Neural cell (in vitro differentiated cells): ENCODE data around the gene CHKA. TPM values are rescaled to one million over a fixed set of nuclear protein-coding genes. Genes with fewer than 3 reads are reported as not detected.

Source experiments
- H2AFZ ChIP-seq: fragments of 200-600, 300-800 bp; sonication (generic), shearing (Covaris generic); 2 replicates; pipeline ENCODE4 v1.6.0; 2014; ENCODE audit warnings: low read depth, mild to moderate bottlenecking, antibody characterized with exemption, low read length, moderate library complexity
- H3F3A ChIP-seq: fragments of 200-600 bp; shearing (Covaris generic); 2 replicates; pipeline ENCODE4 v1.6.1; 2016; ENCODE audit warnings: mild to moderate bottlenecking, moderate library complexity, mixed read lengths, antibody characterized with exemption, low read length; ENCODE audit not compliant: insufficient read depth, poor library complexity, severe bottlenecking
- H3K27ac ChIP-seq: fragments of 200-600, 300-800 bp; sonication (generic), shearing (Covaris generic); 2 replicates; pipeline ENCODE4 v1.5.1; 2014; ENCODE audit warnings: mild to moderate bottlenecking, low read length, moderate library complexity
- H3K27me3 ChIP-seq: fragments of 300-800, 200-600 bp; sonication (generic), shearing (Covaris generic); 2 replicates; pipeline ENCODE4 v1.6.0; 2014; ENCODE audit warnings: mild to moderate bottlenecking, low read depth, low read length, moderate library complexity; ENCODE audit not compliant: insufficient read depth
- H3K36me3 ChIP-seq: fragments of 300-800, 200-600 bp; sonication (generic), shearing (Covaris generic); 2 replicates; pipeline ENCODE4 v1.5.1; 2014; ENCODE audit warnings: mild to moderate bottlenecking, antibody characterized with exemption, low read length, moderate library complexity; ENCODE audit not compliant: insufficient read depth
- H3K4me2 ChIP-seq: fragments of 300-800, 200-600 bp; sonication (generic), shearing (Covaris generic); 2 replicates; pipeline ENCODE4 v1.6.0; 2014; ENCODE audit warnings: mild to moderate bottlenecking, low read length
- H3K4me3 ChIP-seq: fragments of 300-800, 200-600 bp; sonication (generic), shearing (Covaris generic); 2 replicates; pipeline ENCODE4 v1.5.1; 2014; ENCODE audit warnings: mild to moderate bottlenecking, low read length, moderate library complexity
- H3K79me2 ChIP-seq: fragments of 200-600 bp; shearing (Covaris generic); replicated peaks from 2 replicates; pipeline ENCODE4 v1.6.0; 2014; ENCODE audit warnings: mild to moderate bottlenecking, low read length, moderate library complexity; ENCODE audit not compliant: insufficient read depth
- H3K9ac ChIP-seq: fragments of 300-800, 200-600 bp; sonication (generic), shearing (Covaris generic); 2 replicates; pipeline ENCODE4 v1.6.1; 2016; ENCODE audit warnings: mild to moderate bottlenecking, low read length, mixed read lengths
- H3K9me2 ChIP-seq: fragments of 200-600 bp; shearing (Covaris generic); 2 replicates; pipeline ENCODE4 v1.6.1; 2016; ENCODE audit warnings: mild to moderate bottlenecking, low read length, mixed read lengths; ENCODE audit not compliant: insufficient read depth
- H3K9me3 ChIP-seq: fragments of 200-600, 300-800 bp; sonication (generic), shearing (Covaris generic); 2 replicates; pipeline ENCODE4 v1.6.1; 2016; ENCODE audit warnings: mild to moderate bottlenecking, mixed run types, low read length, moderate library complexity, mixed read lengths
- H4K20me1 ChIP-seq: fragments of 200-600 bp; shearing (Covaris generic); 2 replicates; pipeline ENCODE4 v1.6.1; 2016; ENCODE audit warnings: mild to moderate bottlenecking, mixed run types; ENCODE audit not compliant: insufficient read depth
- EP300 ChIP-seq: fragments of 450-650 bp; conservative IDR thresholded peaks from 2 replicates; pipeline ENCODE4 v1.6.1; 2014; ENCODE audit warnings: antibody characterized with exemption, mild to moderate bottlenecking, moderate library complexity; ENCODE audit not compliant: poor library complexity, severe bottlenecking
- EZH2 ChIP-seq: fragments of 200-600, 300-800 bp; shearing (Covaris generic), sonication (generic); IDR thresholded peaks from 2 replicates; pipeline ENCODE4 v1.6.1; 2014; ENCODE audit warnings: antibody characterized with exemption, low read length, borderline replicate concordance, mild to moderate bottlenecking; ENCODE audit not compliant: insufficient read depth, poor library complexity, severe bottlenecking
- MXI1 ChIP-seq: fragments of 450-650 bp; conservative IDR thresholded peaks from 2 replicates; pipeline ENCODE4 v1.6.1; 2014; ENCODE audit warnings: antibody characterized with exemption, mild to moderate bottlenecking; ENCODE audit not compliant: poor library complexity, severe bottlenecking
- POLR2AphosphoS5 ChIP-seq: IDR thresholded peaks from 2 replicates; pipeline ENCODE4 v1.6.1; 2012
- RAD21 ChIP-seq: fragments of 450-650 bp; conservative IDR thresholded peaks from 2 replicates; pipeline ENCODE4 v1.6.1; 2014; ENCODE audit warnings: antibody characterized with exemption, mild to moderate bottlenecking, moderate library complexity
- REST ChIP-seq: IDR thresholded peaks from 2 replicates; pipeline ENCODE4 v1.6.1; 2012; ENCODE audit warnings: borderline replicate concordance
- TAF1 ChIP-seq: IDR thresholded peaks from 2 replicates; pipeline ENCODE4 v1.6.1; 2012; ENCODE audit warnings: low read depth
- polyA plus RNA-seq: library from polyadenylated mRNA; depleted of rRNA; stranded (reverse); fragments of >200 nt; gene quantifications from 2 replicates; pipeline ENCODE4 v1.2.3, GENCODE V29; 2014

The CHKA gene
- polyA plus RNA-seq, 1 donor from 2014 or later, result 90.0 TPM

DNA sequence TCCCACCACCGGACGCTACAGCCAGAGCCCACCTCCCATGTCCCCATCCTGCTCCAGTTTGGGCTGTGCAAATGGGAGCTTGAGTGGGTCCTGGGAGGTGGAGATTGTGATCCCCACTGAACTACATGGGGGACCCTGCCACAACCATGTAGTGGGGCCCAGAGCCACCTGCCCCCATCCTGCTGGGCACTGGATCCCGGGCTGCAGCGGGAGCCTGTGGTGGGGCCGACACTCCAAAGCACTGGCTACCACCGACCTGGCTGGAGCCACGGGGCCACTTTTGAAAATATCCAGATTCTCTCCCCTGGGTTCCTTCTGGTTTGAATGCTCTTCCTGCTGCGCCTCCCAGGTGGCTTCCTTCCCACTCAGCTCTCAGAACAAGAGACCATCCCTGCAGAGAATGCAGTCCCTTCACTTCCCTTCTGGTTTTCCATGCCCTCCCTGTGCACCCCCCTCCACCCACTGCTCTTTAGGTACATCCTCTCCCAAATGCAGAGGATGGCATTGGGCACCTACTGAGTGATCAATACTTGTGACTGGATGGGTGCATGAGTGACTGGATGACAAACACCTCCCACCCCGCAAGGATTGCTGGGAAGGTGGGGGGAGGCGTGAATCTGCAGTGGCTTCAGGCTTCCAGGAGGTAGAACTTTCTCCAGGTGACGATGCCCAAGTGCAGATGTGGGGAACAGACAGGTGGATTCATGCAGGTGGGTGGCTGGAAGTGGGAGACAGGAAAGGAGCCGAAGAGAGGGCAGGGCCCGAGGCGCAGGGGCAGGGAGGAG lies 116.4 kb downstream of the CHKA start:
- peaks cover 32% of the 10 kb centered on the region for H3K27me3 ChIP-seq
- no peak overlapping the region for H3K27ac ChIP-seq
- no peak overlapping the region for H3K4me3 ChIP-seq
- H3K9me2 ChIP-seq, result no peaks in the 10 kb centered on the region
- no peak overlapping the region for H3K4me2 ChIP-seq
- H3K79me2 ChIP-seq, result no peaks in the 10 kb centered on the region
- H3K9me3 ChIP-seq, result no peaks in the 10 kb centered on the region
- H2AFZ ChIP-seq, result no peak overlapping the region
- no peaks in the 10 kb centered on the region for H4K20me1 ChIP-seq
- no peaks in the 10 kb centered on the region for H3K36me3 ChIP-seq
- TF ChIP-seq EP300, result no peak
- no peak for TF ChIP-seq TAF1
- no peak for TF ChIP-seq REST
- TF ChIP-seq MXI1, result no peak
- no peak for TF ChIP-seq POLR2AphosphoS5
- no peak overlapping the region for H3K9ac ChIP-seq
- no peaks in the 10 kb centered on the region for H3F3A ChIP-seq

DNA sequence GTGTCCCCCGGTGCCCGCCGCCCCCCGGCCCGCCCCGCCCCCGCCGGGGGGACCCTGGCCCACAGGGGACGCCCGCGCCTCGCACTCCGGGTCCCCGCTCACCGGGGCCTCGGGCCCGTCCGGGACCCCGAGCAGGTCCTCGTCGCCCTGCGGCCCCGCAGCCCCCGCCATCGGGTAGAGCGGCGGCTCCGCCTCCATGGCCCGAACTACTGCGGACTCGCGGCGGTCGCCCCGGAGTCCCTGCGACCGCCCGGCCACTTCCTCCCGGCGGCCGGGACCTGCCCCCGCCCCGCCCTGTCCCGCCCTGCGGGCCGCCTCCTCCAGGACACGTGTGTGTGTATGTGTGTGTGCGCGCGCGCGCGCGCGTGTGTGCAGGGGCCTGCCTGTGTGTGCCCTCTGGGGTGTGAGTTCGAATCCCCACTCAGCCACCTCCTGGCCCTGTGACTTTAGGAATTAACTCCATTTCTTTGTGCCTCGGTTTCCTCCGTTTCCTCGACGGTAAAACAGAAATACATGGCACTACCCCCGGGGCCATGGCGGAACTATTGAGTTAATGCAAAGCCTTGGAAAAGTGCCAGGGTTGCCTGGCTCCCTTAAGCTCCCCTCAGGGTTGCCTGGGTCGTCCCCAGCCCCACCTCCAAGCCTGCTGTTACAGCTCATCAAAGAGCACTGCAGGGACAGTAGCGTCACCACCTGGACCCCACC lies 117.2 kb downstream of the CHKA start, which contains the start of gene UNC93B1:
TSS of gene UNC93B1 (minus strand) at position 252 of the 705 bp plus-strand sequence. CDS start at position 198, 54 bp downstream.
- no peaks in the 10 kb centered on the region for H3K36me3 ChIP-seq
- no peaks in the 10 kb centered on the region for H3K9me3 ChIP-seq
- no peak within 1 kb of the TSS for H3K27ac ChIP-seq
- no peaks in the 10 kb centered on the region for H3K79me2 ChIP-seq
- H3K9ac ChIP-seq, result no peak within 1 kb of the TSS
- H2AFZ ChIP-seq, result no peak within 1 kb of the TSS
- H3K27me3 ChIP-seq, result peaks cover 32% of the 10 kb centered on the region
- H3K4me2 ChIP-seq, result no peak within 1 kb of the TSS
- no peaks in the 10 kb centered on the region for H4K20me1 ChIP-seq
- H3F3A ChIP-seq, result no peaks in the 10 kb centered on the region
- TF ChIP-seq EZH2, result peak; percentile 27
- no peak for TF ChIP-seq REST
- TF ChIP-seq RAD21, result no peak
- H3K4me3 ChIP-seq, result peak within 1 kb of the TSS; percentile 62
- H3K9me2 ChIP-seq, result no peaks in the 10 kb centered on the region
